IPS-15b (cell line): ENCODE results near the gene RUNX2.

Experiments
- H3K27me3 ChIP-seq: one replicate; pipeline ENCODE4 v1.6.1; 2013; ENCODE audit warnings: low read length; ENCODE audit not compliant: control insufficient read depth, insufficient read depth
- H3K36me3 ChIP-seq: one replicate; pipeline ENCODE4 v1.6.1; 2013; ENCODE audit warnings: low read length; ENCODE audit not compliant: control insufficient read depth, insufficient read depth
- H3K4me1 ChIP-seq: one replicate; pipeline ENCODE4 v1.6.1; 2013; ENCODE audit warnings: mild to moderate bottlenecking, low read length; ENCODE audit not compliant: control insufficient read depth, insufficient read depth
- H3K4me3 ChIP-seq: one replicate; pipeline ENCODE4 v1.5.1; 2013; ENCODE audit warnings: low read depth, low read length
- H3K9ac ChIP-seq: one replicate; pipeline ENCODE4 v1.6.1; 2013; ENCODE audit warnings: low read depth, mild to moderate bottlenecking, low read length
- H3K9me3 ChIP-seq: one replicate; pipeline ENCODE4 v1.6.1; 2013; ENCODE audit warnings: mild to moderate bottlenecking, low read length; ENCODE audit not compliant: control insufficient read depth, insufficient read depth

RUNX2 gene

DNA sequence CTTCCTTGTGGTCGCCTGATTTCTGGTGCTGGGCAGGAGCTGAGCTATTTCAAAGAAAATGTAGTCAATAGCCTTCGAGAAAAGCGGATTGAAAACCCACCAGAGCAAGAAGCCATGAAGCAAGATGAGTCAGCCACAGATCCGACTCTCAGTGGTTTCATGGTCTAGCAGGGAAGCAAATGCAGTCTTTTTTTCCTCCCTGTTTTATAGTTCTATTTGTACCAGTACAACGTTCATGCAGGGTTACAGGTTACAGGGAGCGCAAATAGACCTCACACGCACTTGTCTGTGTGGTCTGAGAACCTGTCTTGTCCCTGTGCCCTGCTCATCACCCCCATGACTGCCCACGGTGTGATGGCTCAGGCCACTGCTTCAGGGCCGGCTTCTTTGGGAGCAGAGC lies 359.4 kb downstream of the RUNX2 start:
- no peak overlapping the region for H3K9ac ChIP-seq
- H3K27me3 ChIP-seq, result no peaks in the 10 kb centered on the region
- no peak overlapping the region for H3K4me3 ChIP-seq
- H3K4me1 ChIP-seq, result no peaks in the 10 kb centered on the region
- no peaks in the 10 kb centered on the region for H3K9me3 ChIP-seq
- no peaks in the 10 kb centered on the region for H3K36me3 ChIP-seq

GRCh38 chr6:45688180-45688579 lies 360.1 kb downstream of the RUNX2 start:
- H3K9me3 ChIP-seq, result no peaks in the 10 kb centered on the region
- no peak overlapping the region for H3K4me3 ChIP-seq
- no peaks in the 10 kb centered on the region for H3K4me1 ChIP-seq
- H3K9ac ChIP-seq, result no peak overlapping the region
- H3K36me3 ChIP-seq, result no peaks in the 10 kb centered on the region
- H3K27me3 ChIP-seq, result no peaks in the 10 kb centered on the region

- no peaks in the 10 kb centered on the region for H3K4me1 ChIP-seq
- H3K4me3 ChIP-seq, result no peak overlapping the region
- no peaks in the 10 kb centered on the region for H3K36me3 ChIP-seq
- H3K9ac ChIP-seq, result no peak overlapping the region
- H3K9me3 ChIP-seq, result no peaks in the 10 kb centered on the region
- H3K27me3 ChIP-seq, result no peaks in the 10 kb centered on the region
Measured at GRCh38 chr6:45689926-45690615, 361.9 kb downstream of the RUNX2 start.

- H3K36me3 ChIP-seq, result no peaks in the 10 kb centered on the region
- H3K4me3 ChIP-seq, result no peak overlapping the region
- no peaks in the 10 kb centered on the region for H3K4me1 ChIP-seq
- H3K9me3 ChIP-seq, result no peaks in the 10 kb centered on the region
- no peaks in the 10 kb centered on the region for H3K27me3 ChIP-seq
- no peak overlapping the region for H3K9ac ChIP-seq
Measured at GRCh38 chr6:45690846-45691245, 362.7 kb downstream of the RUNX2 start.

GRCh38 chr6:45691426-45691825 lies 363.3 kb downstream of the RUNX2 start:
- no peaks in the 10 kb centered on the region for H3K27me3 ChIP-seq
- H3K9ac ChIP-seq, result no peak overlapping the region
- no peaks in the 10 kb centered on the region for H3K4me1 ChIP-seq
- no peak overlapping the region for H3K4me3 ChIP-seq
- no peaks in the 10 kb centered on the region for H3K9me3 ChIP-seq
- no peaks in the 10 kb centered on the region for H3K36me3 ChIP-seq

DNA sequence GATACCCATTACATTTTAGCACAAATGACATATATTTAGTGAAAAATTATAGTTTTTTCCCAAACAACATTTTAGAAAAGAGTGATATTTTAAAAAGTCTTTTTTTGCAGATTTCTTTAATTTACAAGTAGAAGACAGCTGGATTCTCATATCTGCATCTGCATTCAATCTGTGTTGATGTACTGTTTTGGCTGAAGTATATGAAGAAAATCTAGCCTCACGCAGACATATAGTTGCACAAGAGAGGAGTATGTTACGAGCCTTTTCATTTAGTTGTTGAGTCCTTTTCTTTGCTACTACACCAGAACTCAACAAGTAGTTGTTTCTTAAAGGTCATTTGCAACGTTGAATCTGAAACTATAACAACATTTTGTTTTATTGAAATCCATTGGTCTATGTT lies 363.9 kb downstream of the RUNX2 start:
- Histone ChIP-seq H3K36me3 (no peaks in the 10 kb centered on the region), H3K9ac (no peak overlapping the region), H3K27me3 (no peaks in the 10 kb centered on the region), H3K4me3 (no peak overlapping the region), H3K9me3 (no peaks in the 10 kb centered on the region), H3K4me1 (no peaks in the 10 kb centered on the region)

DNA sequence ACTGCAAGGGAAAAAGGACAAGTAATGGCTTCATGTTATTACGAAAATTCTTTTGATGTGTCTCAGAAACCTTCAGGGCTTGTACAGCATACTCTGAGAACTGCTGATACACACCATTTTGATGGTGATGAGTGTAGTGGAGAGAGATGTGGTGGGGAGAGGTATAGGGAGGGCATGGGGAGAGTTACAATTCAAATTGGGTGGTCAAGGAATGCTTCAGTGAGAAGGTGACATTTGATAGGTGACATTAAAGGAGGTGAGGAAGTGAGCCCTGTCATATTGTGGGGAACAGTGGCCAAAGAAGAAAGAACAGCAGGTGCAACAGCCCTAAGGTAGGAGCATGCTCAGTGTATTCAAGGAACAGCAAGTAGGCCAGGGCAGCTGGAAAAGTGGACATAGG lies 368.6 kb downstream of the RUNX2 start:
- Histone ChIP-seq H3K4me1 (no peaks in the 10 kb centered on the region), H3K36me3 (no peaks in the 10 kb centered on the region)

DNA sequence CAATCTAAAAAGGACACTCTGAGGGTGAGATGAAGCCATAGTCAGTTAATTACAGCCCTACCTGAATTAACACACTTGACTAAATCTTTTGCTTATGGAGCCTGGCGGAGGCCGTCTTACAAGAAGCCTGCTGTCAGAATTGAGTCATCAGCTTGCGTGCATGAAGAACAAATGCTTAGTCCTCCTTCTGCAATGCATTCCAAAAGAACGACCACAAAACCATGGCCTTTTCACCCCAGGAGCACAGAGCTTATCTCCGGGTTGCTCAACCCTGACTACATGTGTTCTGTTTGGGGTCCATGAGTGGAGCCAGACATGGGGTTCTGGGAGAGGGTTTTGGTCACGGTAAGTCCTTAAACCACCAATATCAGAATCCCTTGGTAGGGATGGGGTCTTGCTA lies 369.5 kb downstream of the RUNX2 start:
- H3K9ac ChIP-seq, result no peak overlapping the region
- no peaks in the 10 kb centered on the region for H3K36me3 ChIP-seq
- no peak overlapping the region for H3K4me3 ChIP-seq
- no peaks in the 10 kb centered on the region for H3K27me3 ChIP-seq
- no peaks in the 10 kb centered on the region for H3K9me3 ChIP-seq
- no peaks in the 10 kb centered on the region for H3K4me1 ChIP-seq

More for the DNA sequence above, 368.6 kb downstream of the RUNX2 start:
- no peaks in the 10 kb centered on the region for H3K9me3 ChIP-seq
- no peak overlapping the region for H3K4me3 ChIP-seq
- H3K9ac ChIP-seq, result no peak overlapping the region
- H3K27me3 ChIP-seq, result no peaks in the 10 kb centered on the region

GRCh38 chr6:45698046-45698445 lies 369.9 kb downstream of the RUNX2 start:
- Histone ChIP-seq H3K9me3 (no peaks in the 10 kb centered on the region), H3K4me3 (no peak overlapping the region), H3K9ac (no peak overlapping the region), H3K27me3 (no peaks in the 10 kb centered on the region), H3K36me3 (no peaks in the 10 kb centered on the region), H3K4me1 (no peaks in the 10 kb centered on the region)

GRCh38 chr6:45699663-45700062 lies 371.5 kb downstream of the RUNX2 start:
- no peaks in the 10 kb centered on the region for H3K27me3 ChIP-seq
- no peaks in the 10 kb centered on the region for H3K9me3 ChIP-seq
- no peaks in the 10 kb centered on the region for H3K36me3 ChIP-seq
- no peak overlapping the region for H3K9ac ChIP-seq
- no peaks in the 10 kb centered on the region for H3K4me1 ChIP-seq
- no peak overlapping the region for H3K4me3 ChIP-seq

- H3K4me1 ChIP-seq, result no peaks in the 10 kb centered on the region
- H3K9me3 ChIP-seq, result no peaks in the 10 kb centered on the region
- H3K36me3 ChIP-seq, result no peaks in the 10 kb centered on the region
- no peaks in the 10 kb centered on the region for H3K27me3 ChIP-seq
- no peak overlapping the region for H3K4me3 ChIP-seq
- no peak overlapping the region for H3K9ac ChIP-seq
Measured at GRCh38 chr6:45702849-45703739, 375.0 kb downstream of the RUNX2 start.
